GM13976 (cell line): ENCODE data around the gene CDC14A.

Experiments
- DNase-seq: peaks from one replicate; pipeline ENCODE4 v3.0.0; 2012; ENCODE audit warnings: low spot score
- CTCF ChIP-seq: IDR thresholded peaks from 2 replicates; pipeline ENCODE4 v1.5.1; 2012; ENCODE audit warnings: borderline replicate concordance, mild to moderate bottlenecking; ENCODE audit not compliant: insufficient read depth; ENCODE audit errors: extremely low read depth, missing control alignments, control extremely low read depth
- in situ Hi-C: fragments of 300-500 bp; cut with MboI; formaldehyde crosslinking; loops from one replicate; pipeline ENCODE4 v1.12.0; 2022; ENCODE audit warnings: low sequenced_read_pairs, mixed read lengths, inconsistent platforms; ENCODE audit not compliant: unreplicated experiment

Gene CDC14A

GRCh38 chr1:100499194-100499811, 147.0 kb downstream of the CDC14A start:
- no peak for DNase-seq
- TF ChIP-seq CTCF: no peak
- in situ Hi-C loops: no loop called here

- in situ Hi-C loops: no loop called here
- DNase-seq: no peak
- TF ChIP-seq CTCF: no peak
Observed at GRCh38 chr1:100502052-100502792, 149.9 kb downstream of the CDC14A start.

- in situ Hi-C loops: no loop called here
- DNase-seq: no peak
- TF ChIP-seq CTCF: no peak
Observed at GRCh38 chr1:100506217-100506616, 153.9 kb downstream of the CDC14A start.

GRCh38 chr1:100510451-100510850, 158.1 kb downstream of the CDC14A start:
- in situ Hi-C loops: no loop called here
- no peak for TF ChIP-seq CTCF
- no peak for DNase-seq

- in situ Hi-C loops: no loop called here
- no peak for DNase-seq
Observed at GRCh38 chr1:100511058-100511457, 158.8 kb downstream of the CDC14A start.

GRCh38 chr1:100511773-100512172, 159.5 kb downstream of the CDC14A start:
- DNase-seq: no peak
- no peak for TF ChIP-seq CTCF
- in situ Hi-C loops: no loop called here

More at GRCh38 chr1:100511058-100511457, 158.8 kb downstream of the CDC14A start:
- TF ChIP-seq CTCF: no peak
